ENCODE results near the gene PLCB1. TPM values are rescaled to one million over a fixed set of nuclear protein-coding genes. Genes with fewer than 3 reads are reported as not detected.

The PLCB1 gene
- total and polyA plus RNA-seq, 2 donors (not counting 3 experiments of a cell fraction or from before 2014, with no cell fraction given): 10.2 to 53.4 TPM

DNA sequence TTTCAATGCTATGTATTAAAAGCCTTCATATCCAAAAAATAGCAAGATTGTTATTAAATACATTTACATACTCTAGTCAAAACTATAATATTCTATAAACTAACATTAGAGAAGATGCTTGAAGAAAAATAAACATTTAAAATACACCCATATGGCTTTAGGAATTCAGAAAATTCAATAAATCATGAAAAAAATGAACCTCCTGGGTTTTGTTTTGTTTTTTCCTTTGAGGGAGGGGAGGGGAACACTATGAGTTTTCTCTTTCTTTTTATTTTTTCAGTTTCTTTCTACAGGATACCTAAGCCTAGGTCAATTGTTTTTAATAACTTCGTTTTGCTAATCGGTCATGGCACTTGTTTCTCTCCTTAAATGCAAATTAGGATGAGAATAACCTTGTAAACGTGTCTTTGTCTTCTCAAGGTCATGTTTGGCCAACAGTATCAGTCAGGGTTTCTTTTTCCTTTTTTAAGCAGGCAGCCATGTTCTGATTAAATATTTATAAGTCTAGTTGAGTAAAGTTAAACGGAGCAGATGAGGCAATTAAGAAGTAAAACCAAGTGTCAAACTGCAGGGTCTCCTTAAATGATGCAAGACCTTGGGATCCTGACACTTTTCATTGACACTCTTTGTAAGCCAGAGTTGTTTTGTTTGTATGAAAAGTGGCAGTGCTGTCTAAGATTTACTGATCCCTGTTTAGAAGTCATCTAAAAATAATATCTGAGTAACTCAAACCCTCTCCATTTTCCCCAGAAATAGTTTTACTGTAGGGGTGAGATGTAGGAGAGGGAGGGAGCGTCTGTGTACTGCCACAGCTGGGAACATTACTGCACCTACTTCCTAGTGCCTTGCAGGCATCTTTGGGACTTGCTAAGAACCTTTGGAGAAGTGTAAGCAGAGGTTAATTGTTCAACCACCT lies 392.3 kb downstream of the PLCB1 start:
- no peak for DNase-seq (ENCODE audit: low read depth, low spot score)
- no TSS peak for BruUV-seq (replicated peaks)
- Histone ChIP-seq H2AFZ (ENCODE audit: low read depth, low read length) (no peak overlapping the region), H3K4me2 (ENCODE audit: insufficient read depth, low read length) (no peak overlapping the region), H3K9me3 (replicated peaks; ENCODE audit: control insufficient read depth, insufficient read depth, low read length) (no peaks in the 10 kb centered on the region), H3K4me3 (replicated peaks in 1 of 3; ENCODE audit: insufficient read depth in 1 of 3, low read depth in 1 of 3, low read length in 3 of 3) (no peak overlapping the region), H3K36me3 (ENCODE audit: control insufficient read depth in 2 of 2, extremely low read depth in 1 of 2, insufficient read depth in 2 of 2, low read length in 2 of 2) (no peaks in the 10 kb centered on the region), H3K9me1 (replicated peaks; ENCODE audit: control insufficient read depth, extremely low read depth, insufficient read depth, low read length) (no peaks in the 10 kb centered on the region), H3K27me3 (ENCODE audit: control insufficient read depth in 2 of 2, insufficient read depth in 2 of 2, low read length in 2 of 2) (no peaks in the 10 kb centered on the region), H3K9ac (replicated peaks; ENCODE audit: extremely low read depth, insufficient read depth, low read length) (no peak overlapping the region), H3K79me2 (ENCODE audit: control insufficient read depth, insufficient read depth, low read length) (no peaks in the 10 kb centered on the region), H3K4me1 (ENCODE audit: control insufficient read depth, extremely low read depth, insufficient read depth, low read length) (peaks cover 4% of the 10 kb centered on the region), H4K20me1 (replicated peaks; ENCODE audit: control insufficient read depth, extremely low read depth, insufficient read depth, low read length) (no peaks in the 10 kb centered on the region), H3K27ac (ENCODE audit: insufficient read depth, low read depth, low read length) (no peak overlapping the region)
- ChIA-PET POLR2A (no interaction called here), CTCF (interaction anchor here (2.0 kb wide), 1 partner anchor 12 kb away, joined by 7 read pairs; no protein-coding TSS in a partner anchor)
- dilution Hi-C loops (cut with MboI; ENCODE audit: extremely low pct_ligation_motif_present, low sequenced_read_pairs): no loop called here
- TF ChIP-seq, protein P1, sequence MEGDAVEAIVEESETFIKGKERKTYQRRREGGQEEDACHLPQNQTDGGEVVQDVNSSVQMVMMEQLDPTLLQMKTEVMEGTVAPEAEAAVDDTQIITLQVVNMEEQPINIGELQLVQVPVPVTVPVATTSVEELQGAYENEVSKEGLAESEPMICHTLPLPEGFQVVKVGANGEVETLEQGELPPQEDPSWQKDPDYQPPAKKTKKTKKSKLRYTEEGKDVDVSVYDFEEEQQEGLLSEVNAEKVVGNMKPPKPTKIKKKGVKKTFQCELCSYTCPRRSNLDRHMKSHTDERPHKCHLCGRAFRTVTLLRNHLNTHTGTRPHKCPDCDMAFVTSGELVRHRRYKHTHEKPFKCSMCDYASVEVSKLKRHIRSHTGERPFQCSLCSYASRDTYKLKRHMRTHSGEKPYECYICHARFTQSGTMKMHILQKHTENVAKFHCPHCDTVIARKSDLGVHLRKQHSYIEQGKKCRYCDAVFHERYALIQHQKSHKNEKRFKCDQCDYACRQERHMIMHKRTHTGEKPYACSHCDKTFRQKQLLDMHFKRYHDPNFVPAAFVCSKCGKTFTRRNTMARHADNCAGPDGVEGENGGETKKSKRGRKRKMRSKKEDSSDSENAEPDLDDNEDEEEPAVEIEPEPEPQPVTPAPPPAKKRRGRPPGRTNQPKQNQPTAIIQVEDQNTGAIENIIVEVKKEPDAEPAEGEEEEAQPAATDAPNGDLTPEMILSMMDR (IDR thresholded peaks at IDR 0.05; ENCODE audit: extremely low read depth in 1 of 2, insufficient read depth in 1 of 2, low read depth in 1 of 2, low read length in 2 of 2): no peak
- no peak for TF ChIP-seq JUN (IDR thresholded peaks at IDR 0.05; ENCODE audit: borderline replicate concordance, insufficient read depth, insufficient read length, low read depth)
- TF ChIP-seq FOS (IDR thresholded peaks at IDR 0.05; ENCODE audit: borderline replicate concordance, insufficient read depth, low read length): no peak
- no peak for TF ChIP-seq MYC (IDR thresholded peaks at IDR 0.05; ENCODE audit: low read depth, low read length)
- TF ChIP-seq MAX (IDR thresholded peaks at IDR 0.05; ENCODE audit: insufficient read depth, insufficient read length): no peak
- no peak for TF ChIP-seq GATA2 (IDR thresholded peaks at IDR 0.05; ENCODE audit: insufficient read depth, insufficient read length, low read depth, low read length)
- TF ChIP-seq POLR2A (IDR thresholded peaks at IDR 0.05; ENCODE audit: low read depth, low read length): no peak
- no peak for TF ChIP-seq POLR2AphosphoS5 (IDR thresholded peaks at IDR 0.05; ENCODE audit: insufficient read depth, low read depth, low read length)
- intact Hi-C loops (cut with micrococcal nuclease): no loop called here
- no peak for FAIRE-seq
